GM21390 (cell line): Measurements from ENCODE around the gene DMAC2L.
A peak's percentile ranks its signal among the peaks of the same experiment; 100 is the strongest.

Experiments
- ATAC-seq: cut with Tn5 transposase; IDR thresholded peaks from one replicate; pipeline ENCODE4 v1.9.1; 2021; ENCODE audit not compliant: unreplicated experiment

Gene DMAC2L

GRCh38 chr14:50321009-50321660, 9.0 kb downstream of the DMAC2L start:
- ATAC-seq: peak; percentile 88

DNA sequence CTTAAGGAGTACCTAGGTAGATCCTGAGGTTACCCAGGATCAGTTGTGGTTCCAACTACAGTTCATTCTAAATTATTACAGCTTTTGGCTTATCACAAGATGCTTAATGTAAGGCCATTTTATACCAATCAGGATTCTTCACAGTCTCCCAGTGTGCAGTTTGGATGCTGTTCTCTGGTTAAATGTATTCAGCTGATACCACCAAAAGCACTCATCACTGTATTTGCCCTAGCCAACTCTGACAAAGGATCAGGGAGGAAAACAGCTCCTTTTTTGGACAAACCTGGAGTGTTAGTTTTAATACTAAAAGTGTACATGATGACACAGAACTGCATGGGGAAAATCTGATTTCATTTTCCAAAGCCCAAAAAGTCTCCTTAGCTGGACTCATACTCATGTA, 19.5 kb downstream of the DMAC2L start:
- ATAC-seq: no peak

GRCh38 chr14:50333014-50333509, 20.9 kb downstream of the DMAC2L start:
- no peak for ATAC-seq

DNA sequence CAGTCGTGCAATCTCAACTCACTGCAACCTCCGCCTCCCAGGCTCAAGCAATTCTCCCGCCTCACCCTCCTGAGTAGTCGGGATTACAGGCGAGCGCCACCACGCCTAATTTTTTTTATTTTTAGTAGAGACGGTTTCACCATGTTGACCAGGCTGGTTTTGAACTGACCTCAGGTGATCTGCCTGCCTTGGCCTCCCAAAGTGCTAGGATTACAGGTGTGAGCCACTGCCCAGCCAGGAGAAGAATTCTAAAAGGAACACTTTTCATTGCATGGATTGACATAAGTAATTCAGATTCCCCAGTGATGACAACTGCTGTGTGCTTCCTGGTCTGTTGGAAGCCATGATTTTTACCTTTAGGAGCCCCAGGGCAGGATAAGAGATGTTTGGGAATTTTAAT, 22.1 kb downstream of the DMAC2L start:
- ATAC-seq: no peak

- ATAC-seq: no peak
Observed at GRCh38 chr14:50335389-50335788, 23.3 kb downstream of the DMAC2L start.

DNA sequence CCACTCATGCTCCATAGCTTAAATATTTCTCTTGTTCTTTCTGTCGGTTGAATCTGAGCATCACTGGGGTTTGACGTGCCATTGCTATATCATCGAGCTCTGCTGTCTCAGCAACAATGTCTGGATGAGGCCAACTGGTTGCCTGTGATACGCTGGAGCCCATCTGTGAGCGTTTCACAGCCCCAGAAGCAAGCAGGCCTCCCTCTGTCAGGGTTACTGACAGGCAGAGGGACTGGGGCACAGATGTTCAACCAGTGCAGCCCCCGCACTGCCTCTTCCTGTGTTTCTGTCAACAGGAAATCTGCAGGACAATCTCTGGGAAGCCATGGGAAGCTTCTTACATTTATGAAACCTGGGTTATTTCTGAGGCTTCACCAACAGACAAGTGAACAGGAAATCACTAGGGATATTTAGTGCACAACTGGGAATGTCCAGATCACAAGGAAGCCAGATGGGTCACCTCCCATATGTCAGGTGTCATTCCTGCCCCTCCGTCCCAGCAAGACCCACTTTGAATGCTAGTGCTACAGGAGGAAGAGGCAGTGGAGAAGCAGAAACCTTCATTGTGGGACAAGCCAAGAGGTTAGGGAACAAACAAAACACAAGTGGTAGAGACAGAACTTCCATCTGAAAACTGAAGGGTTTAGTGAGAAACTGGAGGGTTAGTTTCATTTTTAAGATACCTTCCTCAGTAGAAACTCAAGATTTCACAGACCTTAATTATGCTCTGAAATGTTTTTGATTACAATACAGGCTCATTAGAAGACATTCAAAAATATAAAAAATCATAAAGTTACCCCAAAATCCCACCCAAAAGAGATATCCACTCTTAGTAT, 24.1 kb downstream of the DMAC2L start:
- no peak for ATAC-seq

GRCh38 chr14:50338587-50338986, 26.5 kb downstream of the DMAC2L start:
- ATAC-seq: no peak

GRCh38 chr14:50339178-50339804, 27.2 kb downstream of the DMAC2L start:
- no peak for ATAC-seq

- ATAC-seq: no peak
Observed at GRCh38 chr14:50340045-50340444, 27.9 kb downstream of the DMAC2L start.

GRCh38 chr14:50340963-50341362, 28.8 kb downstream of the DMAC2L start:
- ATAC-seq: no peak

DNA sequence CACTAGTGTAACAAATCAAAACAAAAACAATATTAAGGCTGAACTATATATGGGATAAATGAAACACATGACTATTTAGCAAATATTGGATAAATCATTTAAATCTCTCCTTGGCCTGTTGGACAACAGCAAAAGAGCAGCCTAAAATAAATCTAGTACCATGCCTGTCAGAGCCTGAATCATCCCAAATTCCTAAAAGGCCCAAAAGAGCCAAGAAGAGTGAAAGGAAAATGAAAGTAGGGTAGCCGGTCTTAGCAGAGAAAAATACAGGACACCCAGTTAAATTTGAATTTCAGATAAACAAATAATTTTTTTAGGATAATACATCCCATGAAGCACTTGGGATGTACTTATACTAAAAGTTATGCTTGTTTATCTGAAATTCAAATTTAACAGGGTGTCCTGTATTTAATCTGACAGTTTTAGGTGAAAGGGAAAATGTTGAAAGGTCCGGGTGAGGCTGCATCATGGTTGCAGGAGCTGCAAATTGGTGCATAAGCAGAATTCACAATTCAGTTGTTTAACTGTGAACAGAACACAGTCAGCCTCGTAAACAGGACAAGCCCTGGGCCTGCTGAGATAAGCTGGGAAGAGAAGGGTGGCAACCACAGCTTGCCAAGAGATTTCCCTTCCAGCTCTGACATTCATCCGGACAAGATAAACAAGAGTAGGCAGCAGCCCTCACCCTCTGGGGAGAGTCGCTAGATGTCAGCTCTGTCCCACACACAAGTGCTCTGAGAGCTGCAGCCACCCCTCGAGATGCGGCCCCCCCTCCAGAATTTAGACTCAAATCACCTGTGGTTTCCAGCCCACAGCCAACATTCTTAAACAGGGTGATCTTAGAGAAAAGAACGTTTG, 30.3 kb downstream of the DMAC2L start:
- ATAC-seq: peak; percentile 52

GRCh38 chr14:50343434-50343833, 31.3 kb downstream of the DMAC2L start:
- ATAC-seq: no peak

DNA sequence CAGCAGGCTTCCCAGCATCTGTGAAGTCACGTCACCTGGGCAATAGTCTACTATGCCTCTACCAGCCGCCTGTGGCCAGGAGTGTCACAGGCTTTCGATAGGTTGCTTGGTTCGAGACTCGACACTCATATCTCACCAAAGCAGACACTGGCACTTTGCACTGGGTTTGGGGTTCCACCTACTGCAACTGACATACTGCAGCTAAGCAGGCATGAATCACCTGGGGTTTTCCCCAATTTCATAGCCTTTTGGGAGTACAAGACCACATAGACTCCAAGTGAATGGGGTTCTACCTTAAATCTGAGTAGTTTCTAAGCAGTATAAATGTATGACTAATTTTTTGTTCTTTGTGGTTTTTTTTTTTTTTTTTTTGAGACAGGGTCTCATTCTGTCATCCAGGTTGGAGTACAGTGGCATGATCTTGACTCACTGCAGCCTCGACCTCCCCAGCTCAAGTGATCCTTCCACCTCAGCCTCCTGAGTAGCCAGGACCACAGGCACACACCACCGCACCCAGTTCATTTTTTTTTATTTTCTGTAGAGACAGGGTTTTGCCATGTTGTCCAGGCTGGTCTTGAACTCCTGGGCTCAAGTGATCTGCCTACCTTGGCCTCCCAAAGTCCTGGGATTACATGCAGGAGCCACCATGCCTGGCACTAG, 32.1 kb downstream of the DMAC2L start:
- peak; percentile 68 for ATAC-seq

DNA sequence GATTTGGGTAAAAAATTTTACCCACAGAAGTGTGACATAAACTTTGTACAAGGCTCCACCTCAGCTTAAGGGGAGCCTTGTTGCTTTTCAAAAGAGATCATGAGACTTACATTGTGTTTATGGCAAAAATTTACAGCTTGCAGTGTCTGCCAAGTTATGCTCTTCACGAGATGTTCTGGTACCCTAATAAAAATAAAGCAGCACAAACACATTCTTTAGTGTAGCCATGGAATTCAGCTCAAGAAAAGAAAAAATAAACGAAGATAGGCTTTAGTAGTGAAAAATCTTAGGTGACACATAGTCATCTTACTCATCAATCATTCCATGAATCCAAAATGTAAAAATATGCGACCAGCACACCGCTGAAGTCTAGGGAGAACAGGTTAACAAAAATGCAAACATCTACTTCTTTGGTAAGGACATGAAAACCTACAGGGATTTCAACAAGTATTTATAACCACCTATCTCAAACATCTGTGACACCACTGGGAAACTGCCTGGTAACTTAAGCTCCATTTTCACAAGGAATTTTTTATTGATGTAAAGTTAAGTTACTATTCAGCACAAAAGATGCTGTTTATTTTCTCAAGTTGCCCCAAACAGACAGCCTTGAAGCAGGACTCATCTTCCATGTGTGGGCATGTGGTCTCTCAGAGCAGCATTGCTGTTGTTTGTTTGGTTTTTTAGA, 32.9 kb downstream of the DMAC2L start:
- no peak for ATAC-seq

DNA sequence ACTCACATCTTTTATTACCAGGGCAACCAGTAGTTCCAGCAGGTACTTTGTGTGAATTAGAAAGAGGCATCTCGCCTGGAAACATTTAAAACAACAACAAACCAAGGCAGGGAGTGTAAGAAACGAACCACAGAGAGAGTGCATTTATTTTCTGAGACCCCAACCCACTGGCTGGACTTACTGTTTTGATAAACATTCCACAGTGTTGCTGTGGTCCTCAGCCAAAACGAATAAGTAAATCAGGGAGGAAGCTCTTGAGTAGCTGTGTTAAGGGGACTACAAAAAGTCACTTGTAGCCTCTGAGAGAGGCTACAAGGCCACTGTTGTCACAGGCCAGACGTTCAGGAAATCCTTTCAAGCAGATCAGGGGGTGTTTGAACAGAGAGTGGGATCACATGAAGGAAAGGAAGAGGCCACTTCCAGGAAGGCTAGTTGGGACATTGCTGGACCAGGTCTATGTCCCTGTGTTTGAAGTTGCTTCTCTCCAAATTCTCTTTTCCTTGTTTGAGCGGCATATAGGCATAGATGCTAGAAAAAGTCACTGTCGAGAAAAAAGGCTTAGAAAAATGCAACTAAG, 33.8 kb downstream of the DMAC2L start:
- ATAC-seq: no peak

DNA sequence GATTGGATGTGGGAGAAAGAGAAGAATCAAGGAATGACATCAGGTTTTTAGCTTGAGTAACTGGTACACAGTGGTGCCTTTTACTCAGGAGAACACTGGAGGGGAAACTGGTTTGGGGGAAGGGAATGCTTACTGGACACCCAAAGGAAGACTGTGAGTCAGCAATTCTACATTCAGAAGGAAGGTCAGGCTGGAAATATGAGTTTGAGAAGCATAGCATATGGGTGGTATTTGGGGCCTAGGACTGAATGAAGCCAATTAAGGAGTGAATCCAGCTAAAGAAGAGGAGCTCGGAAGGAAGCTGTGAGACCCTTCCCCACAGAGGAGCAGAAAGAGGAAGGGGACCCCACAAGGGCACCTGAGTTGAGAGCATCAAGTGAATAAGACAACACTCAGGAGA, 35.4 kb downstream of the DMAC2L start:
- no peak for ATAC-seq

GRCh38 chr14:50348933-50349332, 36.8 kb downstream of the DMAC2L start:
- ATAC-seq: no peak

DNA sequence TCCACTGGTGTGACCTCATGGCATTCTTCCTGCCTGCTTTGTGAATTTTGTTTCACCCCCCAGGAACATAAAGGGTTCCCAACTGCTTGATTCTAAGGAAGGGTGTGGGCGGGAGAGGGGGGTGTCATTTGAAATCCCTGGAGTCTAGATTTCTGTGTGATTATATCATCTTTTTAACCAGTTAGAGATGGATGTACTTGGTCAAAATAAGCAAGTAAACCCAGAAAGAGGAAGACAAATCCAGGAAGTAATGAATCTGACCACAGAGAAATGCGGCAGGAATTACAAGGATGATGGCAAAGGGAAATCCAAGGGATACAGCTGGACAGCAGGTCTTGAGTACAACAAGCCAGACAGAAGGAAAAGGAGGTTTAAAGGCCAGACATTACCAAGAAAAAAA, 38.9 kb downstream of the DMAC2L start:
- ATAC-seq: no peak

DNA sequence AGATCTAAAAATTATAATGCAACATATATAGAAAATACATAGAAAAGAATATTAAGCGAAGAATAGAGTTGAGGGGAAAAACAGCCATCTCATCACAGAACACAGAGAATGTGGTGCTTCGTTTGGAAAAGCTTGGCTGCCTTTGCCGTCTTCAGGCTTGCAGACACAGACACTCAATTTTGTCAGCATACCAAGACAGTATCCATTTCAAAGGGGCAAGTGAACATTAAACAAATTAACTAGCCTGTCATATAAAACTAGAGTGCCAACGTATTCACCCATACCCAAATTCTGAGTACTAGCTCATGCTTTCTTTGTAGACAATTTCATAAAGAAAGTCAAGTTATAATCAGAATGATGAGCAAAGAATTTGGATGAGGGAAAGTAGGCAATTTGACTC, 40.5 kb downstream of the DMAC2L start:
- no peak for ATAC-seq

DNA sequence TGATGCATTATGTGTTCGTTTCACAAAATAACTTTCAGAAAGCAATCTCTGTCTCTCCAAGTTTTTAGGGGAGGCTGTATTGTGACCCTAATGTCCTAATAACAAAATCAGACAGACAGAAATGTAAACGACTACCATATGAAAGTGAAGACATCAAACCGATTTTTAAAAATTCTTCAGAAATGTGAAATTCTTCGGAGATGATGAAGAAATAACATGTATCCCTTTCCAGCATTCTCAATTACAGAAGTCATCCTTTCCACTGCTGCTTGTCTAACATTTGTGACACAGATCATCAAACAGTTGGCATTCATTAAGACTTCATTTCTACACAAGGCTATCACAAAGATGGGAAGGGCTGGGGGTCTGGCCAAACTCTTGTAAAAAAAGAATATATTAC, 41.0 kb downstream of the DMAC2L start:
- no peak for ATAC-seq
